CD1c-positive myeloid dendritic cell (primary cell): ENCODE results near the gene EGR4.
A peak's percentile ranks its signal among the peaks of the same experiment; 100 is the strongest.
"Not testable (repeated sequence)": the region's sequence is repeated elsewhere in the genome, so short reads cannot be mapped to it uniquely, and the experiment has no call there.

Source experiments
- DNase-seq: peaks from one replicate; pipeline ENCODE4 v3.0.0-alpha.2; 2016; ENCODE audit errors: extremely low spot score

EGR4 gene

DNA sequence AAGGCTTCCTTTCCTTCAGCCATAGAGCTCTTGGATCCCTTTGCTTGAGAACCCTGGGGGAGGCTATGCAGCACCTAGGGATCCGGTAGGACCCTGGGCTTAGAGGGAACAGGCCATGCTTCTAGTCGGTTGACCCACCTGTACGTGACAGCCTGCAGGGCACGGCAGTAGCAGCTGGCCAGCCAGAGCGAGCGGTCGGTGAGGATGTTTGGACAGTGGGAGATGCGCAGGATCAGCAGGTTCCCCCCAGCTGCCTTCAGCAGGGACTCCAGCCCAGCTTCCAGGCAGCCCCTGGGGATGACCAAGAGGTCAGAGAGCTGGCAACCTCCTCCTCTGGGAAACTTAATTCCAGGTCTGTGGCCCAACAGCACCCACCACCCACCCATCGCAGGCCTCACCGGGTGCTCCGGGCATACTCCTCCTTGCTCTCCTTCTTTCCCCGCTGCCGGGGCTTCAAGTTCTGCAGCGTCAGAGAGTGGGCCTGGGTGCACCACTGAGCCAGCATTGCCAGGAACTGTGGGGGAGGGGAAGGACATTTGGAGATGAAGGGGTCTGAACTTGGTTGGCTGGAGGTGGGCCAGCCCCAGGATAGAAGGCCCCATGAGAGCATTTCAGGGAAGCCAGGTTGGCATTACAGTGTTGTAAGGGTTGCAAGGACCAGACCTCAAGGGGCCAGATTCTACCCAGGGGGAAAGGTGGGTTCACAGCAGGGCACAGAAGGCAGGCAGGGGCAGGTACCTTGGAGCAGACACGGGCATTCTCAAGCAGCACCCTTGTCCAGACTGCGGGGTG is 29.6 kb downstream of the EGR4 start:
- no peak for DNase-seq

- not testable (repeated sequence) for DNase-seq
These were observed 30.5 kb downstream of the EGR4 start for GRCh38 chr2:73262691-73263429.

DNA sequence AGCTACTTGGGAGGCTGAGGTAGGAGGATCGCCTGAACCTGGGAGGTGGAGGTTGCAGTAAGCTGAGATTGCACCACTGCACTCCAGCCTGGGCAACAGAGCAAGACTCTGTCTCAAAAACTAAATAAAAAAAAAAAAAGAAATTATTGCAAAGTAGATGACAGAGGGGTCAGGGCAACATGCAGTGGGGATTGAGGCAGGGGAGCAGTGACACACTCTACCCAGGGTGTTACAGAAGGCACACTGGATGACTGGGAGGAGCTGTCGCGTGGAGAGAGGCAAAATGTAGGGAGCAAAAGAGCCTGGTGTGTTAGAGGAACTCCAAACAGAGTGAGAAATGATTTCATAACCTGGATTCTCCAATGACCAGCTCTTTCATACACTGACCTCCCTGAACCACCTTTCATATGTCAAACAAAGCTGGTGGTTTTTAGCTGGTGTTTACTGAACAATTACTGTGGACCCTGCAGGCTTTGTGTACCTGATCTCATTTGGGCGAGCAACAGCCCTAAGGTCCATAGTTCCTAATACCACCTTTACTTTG is 31.2 kb downstream of the EGR4 start:
- no peak for DNase-seq

DNA sequence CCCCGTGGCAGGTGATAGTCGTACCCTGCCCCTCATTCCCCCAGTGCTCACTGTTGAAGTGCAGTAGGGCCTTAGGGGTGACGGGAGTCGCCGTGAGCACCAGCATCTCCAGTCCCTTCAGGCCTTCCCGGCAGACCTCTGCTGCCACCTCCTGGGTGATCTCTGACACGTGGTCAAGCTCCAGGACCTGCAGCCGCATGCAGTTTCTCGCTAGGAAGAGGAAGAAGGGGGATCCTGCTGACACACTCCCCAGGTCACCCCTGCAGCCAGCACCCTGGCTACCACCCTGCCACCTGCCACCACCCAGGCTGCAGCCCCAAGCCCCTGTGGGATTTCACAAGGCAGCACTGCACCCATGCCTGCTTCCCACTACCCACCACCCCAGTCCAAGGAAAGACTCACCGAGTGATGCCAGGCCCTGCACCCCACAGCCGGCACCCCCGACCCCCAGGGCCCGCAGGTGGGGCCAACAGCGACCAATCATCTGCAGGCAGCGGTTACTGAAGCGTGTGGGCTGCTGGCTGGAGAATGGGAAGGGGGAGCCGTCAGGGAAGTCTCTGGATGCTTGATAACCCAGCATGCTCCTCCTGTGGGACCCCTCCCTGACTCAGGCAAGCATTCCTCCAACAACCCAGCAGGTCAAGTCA is 32.9 kb downstream of the EGR4 start:
- DNase-seq = peak; percentile 33

- no peak for DNase-seq
These were observed 33.5 kb downstream of the EGR4 start for GRCh38 chr2:73259704-73260337.

GRCh38 chr2:73259276-73259675 is 34.1 kb downstream of the EGR4 start:
- DNase-seq = no peak

- DNase-seq = no peak
These were observed 34.5 kb downstream of the EGR4 start for GRCh38 chr2:73258913-73259215.

DNA sequence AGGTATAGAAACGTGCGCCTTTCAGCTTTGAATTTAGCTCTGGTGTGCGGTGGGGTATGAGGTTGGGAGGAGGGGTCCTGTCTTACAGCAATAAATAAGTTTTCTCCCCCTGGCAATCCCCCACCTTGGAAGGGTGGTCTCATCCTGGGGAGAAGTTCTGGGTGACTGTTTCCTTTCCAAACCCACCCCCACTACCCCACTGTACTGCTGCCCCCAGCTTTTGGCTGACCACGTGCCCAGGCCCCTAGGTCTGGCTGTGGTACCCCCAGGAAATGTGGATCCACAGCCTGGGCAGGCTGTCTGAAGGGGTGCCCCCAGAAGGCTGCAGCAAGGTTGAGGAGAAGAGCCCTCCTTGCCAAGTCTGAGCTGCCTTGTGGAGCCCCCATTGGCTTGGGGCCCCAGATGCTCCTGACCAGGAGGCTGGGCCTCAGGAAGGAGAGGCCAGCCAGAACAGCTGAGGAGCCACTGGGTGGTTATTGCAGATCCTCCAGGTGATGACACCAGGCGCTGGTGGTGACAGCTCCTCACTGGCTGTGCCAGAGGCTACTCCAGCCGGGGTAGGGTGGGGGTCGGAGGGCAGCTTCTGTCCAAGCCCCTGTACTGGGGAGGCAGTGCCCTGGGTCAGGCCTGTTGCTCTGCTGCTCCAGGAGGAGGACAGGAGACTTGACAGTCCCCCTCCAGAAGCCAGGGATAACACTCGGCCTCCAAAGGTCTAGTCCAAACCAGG is 35.0 kb downstream of the EGR4 start:
- no peak for DNase-seq

DNA sequence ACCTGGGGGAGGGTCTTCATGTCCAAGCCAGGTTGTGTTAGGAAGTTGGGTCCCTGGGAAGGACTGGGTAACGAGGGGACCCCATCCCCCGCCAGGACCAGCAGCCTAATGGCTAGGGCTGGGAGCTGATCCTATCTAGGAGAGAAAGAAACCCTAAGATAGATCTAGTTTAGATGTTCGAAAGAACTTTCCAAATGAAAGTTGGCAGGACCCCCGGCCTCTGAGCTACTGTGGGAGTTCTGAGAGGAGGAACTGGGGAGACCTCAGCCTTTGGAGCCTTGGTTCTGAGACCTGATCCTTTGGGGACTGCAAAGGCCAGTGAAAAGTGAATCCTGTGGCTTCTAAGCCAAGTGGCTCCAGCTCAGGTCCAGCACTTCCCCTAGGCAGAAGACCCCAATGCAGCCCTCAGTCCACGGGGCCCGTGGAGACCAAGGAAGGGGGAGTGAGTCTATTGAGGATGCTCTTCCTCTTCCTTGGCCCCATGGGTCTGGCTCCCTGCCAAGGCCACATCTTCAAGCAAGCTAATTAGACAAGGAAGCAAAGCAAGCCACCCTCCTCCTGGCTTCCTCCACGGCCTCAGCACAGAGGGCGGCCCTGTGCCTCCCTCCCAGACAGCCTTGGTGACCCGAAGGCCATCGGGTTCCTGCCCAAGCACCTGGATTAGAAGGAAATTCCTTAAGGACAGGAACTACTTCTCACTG is 35.8 kb downstream of the EGR4 start:
- DNase-seq = peak; percentile 38

GRCh38 chr2:73257021-73257420 is 36.3 kb downstream of the EGR4 start:
- no peak for DNase-seq

- no peak for DNase-seq
These were observed 36.8 kb downstream of the EGR4 start for GRCh38 chr2:73256618-73256922.

DNA sequence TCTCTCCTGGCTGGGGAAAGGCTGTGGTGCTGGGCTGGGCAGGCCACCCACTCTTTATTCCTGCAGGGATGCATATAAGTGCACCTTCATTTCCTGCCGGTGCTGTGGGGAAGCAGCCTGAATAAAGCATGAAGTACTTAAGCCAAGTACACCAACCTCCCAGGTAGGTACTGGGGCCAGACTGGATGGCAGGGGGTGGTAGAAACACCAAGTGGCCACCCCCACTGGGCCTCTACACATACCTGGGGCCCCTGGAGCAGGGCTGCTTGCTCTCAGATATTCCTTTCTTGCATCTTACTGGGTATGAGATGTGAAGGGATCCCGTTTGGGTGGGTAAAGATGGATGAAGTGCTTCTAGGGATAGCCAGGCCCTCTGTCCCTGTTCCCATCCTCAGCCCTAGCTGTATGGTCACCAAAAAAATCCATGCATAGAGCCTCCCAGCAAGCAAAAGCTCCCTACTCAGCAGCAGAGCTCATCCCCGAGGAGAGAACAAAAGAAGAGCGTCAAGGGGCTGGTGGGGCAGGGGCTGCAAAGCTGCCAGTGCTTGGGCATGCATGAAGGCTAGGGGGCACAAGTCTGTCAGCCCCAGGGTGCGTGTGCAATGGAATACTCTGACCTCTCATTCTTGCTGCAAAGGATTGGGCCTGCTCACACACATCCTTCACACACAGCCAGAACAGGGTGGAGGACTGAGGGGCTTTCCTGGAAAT is 37.3 kb downstream of the EGR4 start:
- no peak for DNase-seq

- DNase-seq = no peak
These were observed 38.2 kb downstream of the EGR4 start for GRCh38 chr2:73255007-73255644.

- no peak for DNase-seq
These were observed 38.9 kb downstream of the EGR4 start for GRCh38 chr2:73254343-73255006.

DNA sequence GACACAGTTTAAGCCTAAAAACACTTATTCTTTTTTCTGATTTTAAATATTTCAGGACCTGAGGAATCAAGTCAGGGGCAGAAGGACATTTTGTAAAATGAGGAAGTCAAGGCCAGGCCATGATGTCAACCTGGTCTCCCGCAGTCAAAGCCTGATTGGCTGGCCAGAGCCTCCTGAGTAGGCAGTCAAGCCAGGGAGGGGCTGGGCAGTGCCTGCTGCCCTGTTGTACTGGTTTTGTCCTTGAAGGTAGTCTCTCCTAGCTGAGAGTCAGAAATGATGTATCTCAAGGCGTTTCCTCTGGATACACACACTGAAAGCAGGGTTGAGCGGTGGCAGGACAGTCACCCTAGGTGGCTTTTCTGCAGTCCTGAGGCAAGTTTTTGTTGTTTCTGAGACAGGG is 39.4 kb downstream of the EGR4 start:
- peak; percentile 64 for DNase-seq

GRCh38 chr2:73253400-73253799 is 39.9 kb downstream of the EGR4 start:
- DNase-seq = peak; percentile 13

DNA sequence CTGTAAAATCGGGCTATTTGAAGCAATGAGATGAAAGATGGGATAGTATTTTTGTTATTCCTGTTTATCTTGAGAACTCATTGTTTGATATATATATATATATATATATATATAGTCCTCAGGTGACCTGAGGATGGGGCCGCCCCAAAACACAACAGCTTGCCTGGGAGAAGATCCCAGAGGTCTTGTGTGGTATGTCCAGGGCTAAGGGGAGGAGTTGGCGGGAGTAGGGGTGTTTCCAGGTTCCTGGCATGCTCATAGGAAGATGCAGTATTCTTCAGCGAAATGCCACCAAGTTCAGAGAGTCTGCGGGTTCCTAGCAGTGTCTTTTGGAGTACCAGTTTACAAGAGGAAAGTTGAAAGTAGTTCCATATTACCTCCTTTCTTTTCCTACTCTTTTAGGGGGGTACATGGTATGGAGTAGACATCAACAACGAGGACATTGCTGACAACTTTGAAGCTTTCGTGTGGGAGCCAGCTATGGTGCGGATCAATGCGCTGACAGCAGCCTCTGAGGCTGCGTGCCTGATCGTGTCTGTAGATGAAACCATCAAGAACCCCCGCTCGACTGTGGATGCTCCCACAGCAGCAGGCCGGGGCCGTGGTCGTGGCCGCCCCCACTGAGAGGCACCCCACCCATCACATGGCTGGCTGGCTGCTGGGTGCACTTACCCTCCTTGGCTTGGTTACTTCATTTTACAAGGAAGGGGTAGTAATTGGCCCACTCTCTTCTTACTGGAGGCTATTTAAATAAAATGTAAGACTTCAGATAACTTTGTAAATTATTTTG is 40.9 kb downstream of the EGR4 start:
- no peak for DNase-seq
